HL-60 (cell line): ENCODE results near the gene MPP3.

Experiments
- DNase-seq, 2 experiments: peaks; one replicate each; pipeline ENCODE4 v3.0.0-alpha.2; 2010 to 2020; ENCODE audit warnings: low read depth in 1 of 2, low spot score in 1 of 2
- H3K27ac ChIP-seq: fragments of 250-450 bp; sonication (Bioruptor Pico); replicated peaks from 2 replicates; pipeline ENCODE4 v1.5.1; 2020; ENCODE audit warnings: mild to moderate bottlenecking, moderate library complexity
- H3K27me3 ChIP-seq: fragments of 250-450 bp; sonication (Bioruptor Pico); 2 replicates; pipeline ENCODE4 v1.5.1; 2021; ENCODE audit warnings: mild to moderate bottlenecking, moderate library complexity; ENCODE audit not compliant: insufficient read depth, poor library complexity, severe bottlenecking
- H3K4me3 ChIP-seq: replicated peaks from 2 replicates; pipeline ENCODE4 v1.5.1; 2011; ENCODE audit warnings: mild to moderate bottlenecking, control low read depth, low read length; ENCODE audit not compliant: insufficient read depth
- CTCF ChIP-seq: IDR thresholded peaks from one replicate; pipeline ENCODE4 v1.5.1; 2011; ENCODE audit warnings: low read length, control low read depth, inconsistent platforms; ENCODE audit not compliant: insufficient read depth
- GABPA ChIP-seq: IDR thresholded peaks from 2 replicates; pipeline ENCODE4 v1.6.1; 2012; ENCODE audit warnings: low read depth
- POLR2AphosphoS5 ChIP-seq: IDR thresholded peaks from 2 replicates; pipeline ENCODE4 v1.6.1; 2012; ENCODE audit warnings: low read depth
- REST ChIP-seq: IDR thresholded peaks from 2 replicates; pipeline ENCODE4 v1.6.1; 2012; ENCODE audit warnings: low read depth; ENCODE audit not compliant: insufficient replicate concordance
- SPI1 ChIP-seq: IDR thresholded peaks from 2 replicates; pipeline ENCODE4 v1.6.1; 2012; ENCODE audit warnings: low read depth, mild to moderate bottlenecking, borderline replicate concordance

The MPP3 gene

GRCh38 chr17:43855061-43855460 is 22.1 kb upstream of the MPP3 start:
- Histone ChIP-seq H3K27ac (no peak overlapping the region), H3K27me3 (peaks cover 5% of the 10 kb centered on the region), H3K4me3 (no peak overlapping the region)
- DNase-seq: no peak
- no peak for TF ChIP-seq SPI1
- TF ChIP-seq REST: no peak
- TF ChIP-seq GABPA: no peak
- TF ChIP-seq POLR2AphosphoS5: no peak
- no peak for TF ChIP-seq CTCF

GRCh38 chr17:43854498-43854897 is 21.6 kb upstream of the MPP3 start:
- H3K27me3 ChIP-seq: peaks cover 5% of the 10 kb centered on the region
- H3K27ac ChIP-seq: no peak overlapping the region
- no peak overlapping the region for H3K4me3 ChIP-seq
- DNase-seq: no peak
- no peak for TF ChIP-seq GABPA
- TF ChIP-seq CTCF: no peak
- TF ChIP-seq POLR2AphosphoS5: no peak
- TF ChIP-seq REST: no peak
- TF ChIP-seq SPI1: no peak

GRCh38 chr17:43853546-43853945 is 20.6 kb upstream of the MPP3 start:
- no peak for DNase-seq
- Histone ChIP-seq H3K27me3 (peaks cover 5% of the 10 kb centered on the region), H3K27ac (no peak overlapping the region), H3K4me3 (no peak overlapping the region)
- TF ChIP-seq REST: no peak

- Histone ChIP-seq H3K27ac (no peak overlapping the region), H3K27me3 (peaks cover 5% of the 10 kb centered on the region), H3K4me3 (no peak overlapping the region)
- TF ChIP-seq CTCF (no peak), POLR2AphosphoS5 (no peak), SPI1 (no peak), GABPA (no peak), REST (no peak)
- no peak for DNase-seq
Measured at GRCh38 chr17:43852571-43852970, 19.6 kb upstream of the MPP3 start.
